ENCODE measurements around the gene APOC3.

APOC3 gene

GRCh38 chr11:116879800-116880625 is 50.3 kb downstream of the APOC3 start:
- DNase-seq (ENCODE audit: low read depth), result no peak

DNA sequence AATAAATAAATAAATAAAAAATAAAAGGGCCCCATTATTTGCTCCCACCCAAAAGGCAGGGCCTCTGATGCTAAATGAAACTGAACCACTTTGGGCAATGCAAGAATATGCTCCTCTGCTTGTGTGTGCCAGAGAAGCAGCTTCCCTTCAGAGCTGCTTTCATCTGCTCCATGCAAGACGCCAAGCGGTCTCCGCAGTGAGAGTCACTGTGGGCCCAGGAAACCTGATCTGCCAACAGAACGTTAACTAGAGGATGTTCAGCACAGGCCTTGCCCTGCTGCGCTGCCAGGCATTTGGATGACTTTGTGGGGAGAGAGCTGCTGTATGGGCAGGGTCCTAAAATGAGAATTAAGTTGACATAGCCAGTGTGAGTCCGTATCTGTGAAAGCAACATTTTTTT is 51.4 kb downstream of the APOC3 start:
- no peak for DNase-seq (ENCODE audit: low read depth)

GRCh38 chr11:116882386-116882785 is 52.7 kb downstream of the APOC3 start:
- no peak for DNase-seq (ENCODE audit: low read depth)
